SH-SY5Y (cell line): Measurements from ENCODE around the gene DCUN1D2.

Experiments
- GATA2 ChIP-seq: IDR thresholded peaks from 2 replicates; pipeline ENCODE4 v1.6.1; 2011; ENCODE audit warnings: mild to moderate bottlenecking, low read depth, low read length
- GATA3 ChIP-seq: IDR thresholded peaks from 2 replicates; pipeline ENCODE4 v1.6.1; 2011; ENCODE audit warnings: low read depth, mild to moderate bottlenecking, low read length, moderate library complexity

GRCh38 chr13:113448545-113448884, 42.0 kb downstream of the DCUN1D2 start:
- TF ChIP-seq GATA3 = no peak
- TF ChIP-seq GATA2 = no peak
